Body of pancreas (tissue), 4 donors: ENCODE measurements around the gene CNKSR2. TPM values are rescaled to one million over a fixed set of nuclear protein-coding genes. Genes with fewer than 3 reads are reported as not detected.

Source experiments
- ATAC-seq: fragments of 150-250 bp; one replicate; pipeline ENCODE4 v1.9.1; 2016
- DNase-seq, 4 donors: peaks; one replicate each; pipeline ENCODE4 v3.0.0-alpha.2; 2019
- H3K27ac ChIP-seq, 4 donors: fragments of 200-600 bp; sonication (generic); 1 replicate in 3 of 4; 2 replicates in 1 of 4; pipeline versions ENCODE4 v1.5.1 to v1.6.1; 2016 to 2019; ENCODE audit warnings: mild to moderate bottlenecking in 1 of 4, mixed read lengths in 1 of 4, moderate library complexity in 1 of 4
- H3K27me3 ChIP-seq, 2 donors: fragments of 200-600 bp; sonication (generic); one replicate each; pipeline ENCODE4 v1.6.0; 2016; ENCODE audit warnings: mild to moderate bottlenecking in 1 of 2
- H3K36me3 ChIP-seq, 2 donors: fragments of 200-600 bp; sonication (generic); replicated peaks in 1 of 2; 2 replicates each; pipeline ENCODE4 v1.5.1; 2016; ENCODE audit warnings: low read depth in 2 of 2; ENCODE audit not compliant: insufficient read depth in 1 of 2
- H3K4me1 ChIP-seq: fragments of 200-600 bp; sonication (generic); one replicate; pipeline ENCODE4 v1.6.0; 2016
- H3K4me3 ChIP-seq, 2 donors: fragments of 200-600 bp; sonication (generic); 1 replicate in 1 of 2; 2 replicates in 1 of 2; pipeline ENCODE4 v1.5.1; 2016 to 2019
- H3K9me3 ChIP-seq, 3 donors: fragments of 200-600 bp; sonication (generic); 1 replicate in 2 of 3; 2 replicates in 1 of 3; pipeline ENCODE4 v1.5.1; 2016
- POLR2A ChIP-seq, 3 donors: fragments of 450-650 bp; IDR thresholded peaks; one replicate each; pipeline ENCODE4 v1.6.1; 2016; ENCODE audit warnings: antibody characterized with exemption in 3 of 3, mild to moderate bottlenecking in 2 of 3
- WGBS, 2 donors: methylation state at CpG; one replicate each; pipeline ENCODE4 v1.1.5; 2017; 5-methylcytosine and 5-hydroxymethylcytosine counted together
- intact Hi-C: fragments of 100-400 bp; cut with DNase I; formaldehyde crosslinking; loops from one replicate; pipeline ENCODE4 v1.15.1; 2023
- total RNA-seq, 2 donors: library from RNA; depleted of rRNA; stranded (reverse); fragments of >200 nt; gene quantifications; one replicate each; pipeline ENCODE4 v1.1.0, GENCODE V29; 2016
- TF ChIP-seq, protein P1 (sequence below), 7 experiments: fragments of 450-650 bp in 4 of 7; fragments of 200-600 bp in 3 of 7; sonication (generic) in 3 of 7; IDR thresholded peaks; one replicate each; pipeline ENCODE4 v1.5.1; 2016 to 2019; ENCODE audit warnings: antibody characterized with exemption in 7 of 7

The CNKSR2 gene
- total RNA-seq, 2 donors from 2014 or later, result 9.9 to 60.0 TPM

DNA sequence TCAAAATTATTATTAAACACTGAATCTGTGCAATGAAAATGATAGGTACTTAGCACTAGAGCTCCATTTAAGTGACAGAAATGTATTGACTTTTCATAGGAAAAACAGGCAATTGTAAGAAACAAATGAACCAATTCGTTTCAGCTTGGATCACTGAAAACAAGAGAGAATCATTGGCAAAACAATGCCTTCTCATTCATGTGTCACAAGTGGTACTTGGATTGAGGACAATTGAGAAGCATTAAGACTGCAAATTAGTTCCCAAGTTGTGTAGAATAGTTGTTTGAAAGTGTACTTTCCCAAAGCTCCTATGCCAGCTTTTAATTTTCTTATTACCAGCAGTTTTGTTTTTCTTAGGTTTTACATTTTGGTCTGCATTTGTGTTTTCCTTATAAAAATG, 20.6 kb downstream of the CNKSR2 start:
- no peak for TF ChIP-seq POLR2A (IDR thresholded peaks at IDR 0.05)
- TF ChIP-seq, protein P1, sequence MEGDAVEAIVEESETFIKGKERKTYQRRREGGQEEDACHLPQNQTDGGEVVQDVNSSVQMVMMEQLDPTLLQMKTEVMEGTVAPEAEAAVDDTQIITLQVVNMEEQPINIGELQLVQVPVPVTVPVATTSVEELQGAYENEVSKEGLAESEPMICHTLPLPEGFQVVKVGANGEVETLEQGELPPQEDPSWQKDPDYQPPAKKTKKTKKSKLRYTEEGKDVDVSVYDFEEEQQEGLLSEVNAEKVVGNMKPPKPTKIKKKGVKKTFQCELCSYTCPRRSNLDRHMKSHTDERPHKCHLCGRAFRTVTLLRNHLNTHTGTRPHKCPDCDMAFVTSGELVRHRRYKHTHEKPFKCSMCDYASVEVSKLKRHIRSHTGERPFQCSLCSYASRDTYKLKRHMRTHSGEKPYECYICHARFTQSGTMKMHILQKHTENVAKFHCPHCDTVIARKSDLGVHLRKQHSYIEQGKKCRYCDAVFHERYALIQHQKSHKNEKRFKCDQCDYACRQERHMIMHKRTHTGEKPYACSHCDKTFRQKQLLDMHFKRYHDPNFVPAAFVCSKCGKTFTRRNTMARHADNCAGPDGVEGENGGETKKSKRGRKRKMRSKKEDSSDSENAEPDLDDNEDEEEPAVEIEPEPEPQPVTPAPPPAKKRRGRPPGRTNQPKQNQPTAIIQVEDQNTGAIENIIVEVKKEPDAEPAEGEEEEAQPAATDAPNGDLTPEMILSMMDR (IDR thresholded peaks at IDR 0.05), result no peak
- no peaks in the 10 kb centered on the region for H3K36me3 ChIP-seq
- WGBS, 2 donors, result 41 to 58% methylated on average over 1 of the region's 1 CpG
- no peaks in the 10 kb centered on the region for H3K4me1 ChIP-seq
- ATAC-seq, result no peak
- no peak overlapping the region for H3K27ac ChIP-seq
- H3K27me3 ChIP-seq, result no peaks in the 10 kb centered on the region
- no peaks in the 10 kb centered on the region for H3K9me3 ChIP-seq
- intact Hi-C loops, result no loop called here
- no peak for DNase-seq
- H3K4me3 ChIP-seq, result no peak overlapping the region

DNA sequence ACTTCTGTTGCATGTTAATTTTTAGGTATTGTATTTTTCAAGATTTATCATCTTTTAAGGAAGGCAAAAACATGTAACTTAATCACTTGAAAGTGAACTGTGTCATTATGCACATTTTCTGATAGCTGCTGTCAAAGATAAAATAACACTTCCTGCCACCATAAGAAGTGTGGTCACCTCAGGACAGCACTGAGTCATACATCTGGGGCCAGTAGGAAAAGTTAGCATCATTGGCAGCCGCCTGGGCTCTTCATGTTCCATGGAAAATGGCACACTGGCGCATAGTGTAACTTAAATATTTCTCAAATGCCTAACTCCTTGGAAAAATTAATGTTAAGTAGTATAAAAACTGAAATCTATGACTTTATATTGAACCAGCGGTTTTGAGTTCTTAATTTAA, 24.2 kb downstream of the CNKSR2 start:
- DNase-seq, result peak in 1 of 4 donors; percentile 3
- Histone ChIP-seq H3K36me3 (no peaks in the 10 kb centered on the region), H3K4me3 (no peak overlapping the region), H3K9me3 (no peaks in the 10 kb centered on the region), H3K27me3 (no peaks in the 10 kb centered on the region), H3K27ac (no peak overlapping the region), H3K4me1 (no peaks in the 10 kb centered on the region)
- WGBS, 2 donors, result 93 to 96% methylated on average over 3 of the region's 3 CpGs
- no peak for TF ChIP-seq POLR2A (IDR thresholded peaks at IDR 0.05)
- TF ChIP-seq, protein P1 (IDR thresholded peaks at IDR 0.05), result no peak
- intact Hi-C loops, result no loop called here
- ATAC-seq, result no peak

DNA sequence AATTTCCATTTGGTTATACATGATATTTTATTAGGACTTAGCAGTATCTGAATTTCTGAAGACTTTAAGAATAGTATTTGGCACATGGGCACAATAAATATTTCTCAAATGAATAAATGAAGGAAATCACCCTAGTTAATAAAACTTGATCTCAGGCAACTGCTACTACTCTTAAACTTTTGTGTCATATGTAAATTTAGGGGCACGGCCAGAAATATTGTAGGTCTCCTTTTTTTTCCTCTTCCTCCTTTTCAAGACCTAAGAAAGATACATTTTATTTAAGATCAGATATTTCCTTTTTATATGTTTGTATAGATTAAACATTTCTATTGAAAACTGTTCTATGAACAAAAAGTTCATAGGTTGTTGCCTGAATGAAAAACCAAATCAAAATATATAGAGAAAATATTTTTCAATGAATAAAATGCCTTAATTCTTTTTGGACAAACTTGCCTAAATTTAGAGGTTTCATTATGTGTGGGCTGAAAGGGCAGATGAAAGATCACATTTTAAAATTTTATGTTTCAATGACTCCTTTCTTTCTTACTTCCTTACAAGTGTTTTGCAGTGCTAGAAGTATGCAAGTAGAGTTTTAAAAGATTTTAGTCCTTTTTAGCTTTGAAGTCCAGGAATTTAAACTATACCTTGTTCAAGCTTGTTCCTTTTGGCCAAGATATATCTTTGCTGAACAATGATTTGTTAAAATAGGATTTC, 26.3 kb downstream of the CNKSR2 start:
- ATAC-seq (no peak), DNase-seq (no peak)
- Histone ChIP-seq H3K4me3 (no peak overlapping the region), H3K9me3 (no peaks in the 10 kb centered on the region), H3K4me1 (no peaks in the 10 kb centered on the region), H3K27ac (no peak overlapping the region), H3K27me3 (no peaks in the 10 kb centered on the region), H3K36me3 (no peaks in the 10 kb centered on the region)
- intact Hi-C loops, result no loop called here
- WGBS, 2 donors, result 90 to 91% methylated on average over 1 of the region's 1 CpG
- TF ChIP-seq, protein P1 (IDR thresholded peaks at IDR 0.05), result no peak
- no peak for TF ChIP-seq POLR2A (IDR thresholded peaks at IDR 0.05)

DNA sequence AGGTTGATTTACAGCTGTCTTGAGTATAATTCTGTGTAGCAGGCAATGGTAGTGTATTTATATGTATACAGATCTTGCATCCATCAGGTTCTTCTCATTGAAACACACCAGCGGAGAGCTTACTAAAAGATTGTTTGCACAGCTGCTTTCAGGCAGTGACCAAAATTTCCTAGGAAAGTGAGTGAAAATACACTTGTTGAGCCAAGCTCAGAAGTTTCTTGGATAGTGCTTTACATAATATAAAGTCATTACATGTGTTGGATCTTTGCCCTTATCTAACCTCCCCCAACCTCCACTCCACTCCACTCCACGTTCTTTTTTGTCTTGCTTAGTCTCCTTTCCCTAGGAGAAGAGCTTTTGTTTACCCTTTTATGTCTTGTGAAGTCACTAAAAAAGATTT, 34.1 kb downstream of the CNKSR2 start:
- intact Hi-C loops, result no loop called here
- Histone ChIP-seq H3K4me3 (no peak overlapping the region), H3K4me1 (peaks cover 6% of the 10 kb centered on the region), H3K27me3 (no peaks in the 10 kb centered on the region), H3K9me3 (no peaks in the 10 kb centered on the region), H3K36me3 (no peaks in the 10 kb centered on the region), H3K27ac (peak overlapping the region in 1 of 4 donors; percentile 12)
- TF ChIP-seq, protein P1 (IDR thresholded peaks at IDR 0.05), result no peak
- no peak for TF ChIP-seq POLR2A (IDR thresholded peaks at IDR 0.05)
- WGBS, 2 donors, result 8 to 11% methylated on average over 2 of the region's 2 CpGs
- DNase-seq (peak; percentile 3 to 48 (median 26)), ATAC-seq (peak; percentile 78)

DNA sequence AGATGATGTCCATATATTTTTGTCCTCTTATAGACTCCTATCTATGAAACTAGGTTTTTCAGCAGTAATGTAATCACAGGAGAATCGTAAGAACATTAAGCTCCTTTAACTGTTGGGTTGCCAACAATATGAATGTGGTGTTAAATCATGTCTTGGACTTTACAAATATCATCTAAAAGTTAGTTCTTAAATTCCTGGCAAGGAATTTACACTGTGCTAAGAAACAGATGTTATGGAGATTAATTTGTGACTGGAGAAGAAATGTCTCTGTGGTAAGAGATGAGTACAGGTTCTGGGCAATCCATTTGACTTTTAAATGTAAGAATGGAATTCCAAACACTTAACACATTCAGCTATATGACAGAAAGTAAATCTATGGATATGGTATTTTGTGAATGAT, 34.6 kb downstream of the CNKSR2 start:
- Histone ChIP-seq H3K9me3 (no peaks in the 10 kb centered on the region), H3K4me3 (no peak overlapping the region), H3K27me3 (no peaks in the 10 kb centered on the region), H3K27ac (peak overlapping the region in 1 of 4 donors; percentile 12), H3K4me1 (peaks cover 6% of the 10 kb centered on the region), H3K36me3 (no peaks in the 10 kb centered on the region)
- DNase-seq (no peak), ATAC-seq (no peak)
- WGBS, 2 donors, result 18 to 26% methylated on average over 1 of the region's 1 CpG
- no peak for TF ChIP-seq POLR2A (IDR thresholded peaks at IDR 0.05)
- intact Hi-C loops, result no loop called here
